ENCODE data around the gene ZDHHC3.
"Not testable (repeated sequence)": the region's sequence is repeated elsewhere in the genome, so short reads cannot be mapped to it uniquely, and the experiment has no call there.

The ZDHHC3 gene

GRCh38 chr3:44952689-44953088 lies 23.3 kb downstream of the ZDHHC3 start:
- Histone ChIP-seq H2AFZ (ENCODE audit: low read depth, low read length) (no peak overlapping the region), H3K4me2 (ENCODE audit: low read length) (no peak overlapping the region), H3K9ac (ENCODE audit: low read length) (no peak overlapping the region), H3K27me3 (ENCODE audit: low read depth, low read length) (no peaks in the 10 kb centered on the region), H3K4me3 (ENCODE audit: low read length) (no peak overlapping the region), H3K36me3 (replicated peaks; ENCODE audit: low read depth, low read length) (peaks cover 11% of the 10 kb centered on the region), H3K79me2 (ENCODE audit: low read length) (peaks cover 34% of the 10 kb centered on the region), H3K27ac (ENCODE audit: low read length) (no peak overlapping the region), H4K20me1 (ENCODE audit: insufficient read depth, low read length) (peaks cover 26% of the 10 kb centered on the region), H3K4me1 (ENCODE audit: low read length) (peaks cover 19% of the 10 kb centered on the region), H3K9me3 (ENCODE audit: insufficient read depth, low read length) (no peaks in the 10 kb centered on the region)
- no peak for TF ChIP-seq CTCF (IDR thresholded peaks at IDR 0.05; ENCODE audit: low read depth, low read length)
- TF ChIP-seq EZH2phosphoT487 (IDR thresholded peaks at IDR 0.05; ENCODE audit: low read depth), result no peak

DNA sequence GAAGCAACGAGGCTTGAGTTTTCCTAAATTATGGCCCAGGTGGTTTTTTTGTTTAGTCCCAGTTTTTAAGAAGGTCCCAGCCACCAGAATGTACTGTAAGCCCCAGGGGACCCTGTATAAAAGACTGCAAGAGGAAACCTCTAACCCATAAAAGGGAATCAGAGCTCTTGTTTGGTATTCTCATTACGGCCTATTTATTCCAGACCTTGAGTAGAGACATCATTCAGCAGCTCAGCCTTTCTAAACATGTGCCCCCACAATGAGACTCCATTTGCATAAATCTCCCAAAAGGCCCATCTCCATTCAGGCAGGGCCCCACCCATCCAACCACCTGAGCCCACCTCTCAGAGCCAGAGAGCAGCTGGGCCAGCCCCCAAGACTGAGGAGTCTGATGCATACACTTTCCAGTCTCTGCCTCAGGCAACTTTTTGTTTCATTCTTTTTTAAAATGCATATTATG lies 25.7 kb downstream of the ZDHHC3 start:
- Histone ChIP-seq H3K27ac (ENCODE audit: low read length) (no peak overlapping the region), H3K4me3 (ENCODE audit: low read length) (no peak overlapping the region), H3K9me3 (ENCODE audit: insufficient read depth, low read length) (no peaks in the 10 kb centered on the region), H4K20me1 (ENCODE audit: insufficient read depth, low read length) (peaks cover 17% of the 10 kb centered on the region), H3K36me3 (replicated peaks; ENCODE audit: low read depth, low read length) (peaks cover 15% of the 10 kb centered on the region), H2AFZ (ENCODE audit: low read depth, low read length) (no peak overlapping the region), H3K27me3 (ENCODE audit: low read depth, low read length) (no peaks in the 10 kb centered on the region), H3K9ac (ENCODE audit: low read length) (no peak overlapping the region), H3K4me1 (ENCODE audit: low read length) (peaks cover 10% of the 10 kb centered on the region), H3K79me2 (ENCODE audit: low read length) (peaks cover 23% of the 10 kb centered on the region; the same call in 1 of the 2 replicates), H3K4me2 (ENCODE audit: low read length) (no peak overlapping the region)
- TF ChIP-seq EZH2phosphoT487 (IDR thresholded peaks at IDR 0.05; ENCODE audit: low read depth) (no peak), CTCF (IDR thresholded peaks at IDR 0.05; ENCODE audit: low read depth, low read length) (no peak)

- not testable (repeated sequence) for H3K4me1 ChIP-seq (ENCODE audit: low read length); H3K27me3 ChIP-seq (ENCODE audit: low read depth, low read length); H2AFZ ChIP-seq (ENCODE audit: low read depth, low read length); H3K4me3 ChIP-seq (ENCODE audit: low read length); H3K27ac ChIP-seq (ENCODE audit: low read length); H3K9me3 ChIP-seq (ENCODE audit: insufficient read depth, low read length); H3K9ac ChIP-seq (ENCODE audit: low read length); H3K4me2 ChIP-seq (ENCODE audit: low read length)
- Histone ChIP-seq H4K20me1 (ENCODE audit: insufficient read depth, low read length) (peaks cover 14% of the 10 kb centered on the region), H3K79me2 (ENCODE audit: low read length) (peaks cover 21% of the 10 kb centered on the region; the same call in 1 of the 2 replicates), H3K36me3 (replicated peaks; ENCODE audit: low read depth, low read length) (peaks cover 15% of the 10 kb centered on the region)
These were observed 26.2 kb downstream of the ZDHHC3 start for GRCh38 chr3:44949770-44950169.

- Histone ChIP-seq H3K4me2 (ENCODE audit: low read length) (no peak overlapping the region), H3K9ac (ENCODE audit: low read length) (no peak overlapping the region), H3K79me2 (ENCODE audit: low read length) (peaks cover 11% of the 10 kb centered on the region; the same call in 1 of the 2 replicates), H3K9me3 (ENCODE audit: insufficient read depth, low read length) (no peaks in the 10 kb centered on the region), H3K4me3 (ENCODE audit: low read length) (no peak overlapping the region), H3K4me1 (ENCODE audit: low read length) (no peaks in the 10 kb centered on the region), H3K27ac (ENCODE audit: low read length) (no peak overlapping the region), H4K20me1 (ENCODE audit: insufficient read depth, low read length) (peaks cover 11% of the 10 kb centered on the region; the same call in 1 of the 2 replicates), H2AFZ (ENCODE audit: low read depth, low read length) (no peak overlapping the region), H3K27me3 (ENCODE audit: low read depth, low read length) (no peaks in the 10 kb centered on the region), H3K36me3 (replicated peaks; ENCODE audit: low read depth, low read length) (peaks cover 12% of the 10 kb centered on the region)
- no peak for TF ChIP-seq EZH2phosphoT487 (IDR thresholded peaks at IDR 0.05; ENCODE audit: low read depth)
- no peak for TF ChIP-seq CTCF (IDR thresholded peaks at IDR 0.05; ENCODE audit: low read depth, low read length)
These were observed 27.7 kb downstream of the ZDHHC3 start for GRCh38 chr3:44948239-44948638.

Data from OCI-LY3 (cell line).